Kidney (tissue), 14 donors: Measurements from ENCODE around the gene TANC1. TPM values are rescaled to one million over a fixed set of nuclear protein-coding genes. Genes with fewer than 3 reads are reported as not detected.

ENCODE experiments used
- DNase-seq, 5 donors: peaks; one replicate each; pipeline ENCODE4 v3.0.0-alpha.2; 2013 to 2020
- FAIRE-seq: peaks from 2 replicates; lab custom pipeline; 2012; peaks lifted over from hg19 to GRCh38; lab: Jason Lieb, UNC
- H3K27ac ChIP-seq, 2 donors: one replicate each; pipeline ENCODE4 v1.7.0; 2013; ENCODE audit warnings: low read depth in 2 of 2, low read length in 2 of 2, inconsistent platforms in 1 of 2
- H3K27me3 ChIP-seq: one replicate; pipeline ENCODE4 v1.7.1; 2013; ENCODE audit warnings: low read length, inconsistent platforms; ENCODE audit not compliant: control insufficient read depth, insufficient read depth
- H3K36me3 ChIP-seq, 3 donors: one replicate each; pipeline versions ENCODE4 v1.7.0 to v1.7.1; 2013; ENCODE audit warnings: low read length in 3 of 3, control low read depth in 1 of 3, inconsistent platforms in 1 of 3; ENCODE audit not compliant: insufficient read depth in 3 of 3, control insufficient read depth in 2 of 3
- H3K4me1 ChIP-seq, 3 donors: one replicate each; pipeline versions ENCODE4 v1.7.0 to v1.7.1; 2013; ENCODE audit warnings: low read length in 3 of 3, inconsistent platforms in 1 of 3, low read depth in 1 of 3; ENCODE audit not compliant: control insufficient read depth in 2 of 3, insufficient read depth in 2 of 3
- H3K4me3 ChIP-seq, 3 donors: one replicate each; pipeline versions ENCODE4 v1.7.0 to v1.8.1; 2013; ENCODE audit warnings: low read length in 3 of 3, control low read depth in 1 of 3, inconsistent platforms in 1 of 3
- H3K9ac ChIP-seq, 3 donors: one replicate each; pipeline versions ENCODE4 v1.7.0 to v1.7.1; 2013; ENCODE audit warnings: low read length in 3 of 3, control low read depth in 1 of 3, inconsistent platforms in 1 of 3
- H3K9me3 ChIP-seq, 3 donors: one replicate each; pipeline versions ENCODE4 v1.7.0 to v1.7.1; 2013; ENCODE audit warnings: low read length in 3 of 3, control low read depth in 1 of 3, inconsistent platforms in 1 of 3; ENCODE audit not compliant: control insufficient read depth in 2 of 3, insufficient read depth in 1 of 3
- CTCF ChIP-seq: IDR thresholded peaks from 3 replicates; pipeline ENCODE4 v1.5.1; 2012; ENCODE audit warnings: mild to moderate bottlenecking, moderate library complexity, borderline replicate concordance; ENCODE audit not compliant: insufficient read depth; ENCODE audit errors: extremely low read depth
- intact Hi-C: fragments of 100-400 bp; cut with DNase I; formaldehyde crosslinking; loops from one replicate; pipeline ENCODE4 v1.11.1; 2022
- polyA plus RNA-seq: library from polyadenylated mRNA; stranded (reverse); fragments of 350-450 nt; fragmentation: Illumina TruSeq; extraction: RNeasy Lipid Tissue Mini Kit (QIAGEN cat#74804); gene quantifications from one replicate; pipeline ENCODE4 v1.2.3, GENCODE V29; 2014; ENCODE audit warnings: low read depth, low replicate concordance; ENCODE audit not compliant: insufficient read depth
- total RNA-seq: library from RNA; stranded (reverse); fragmentation: NEBNext Ultra II Directional; extraction: Animal tissue kit (Norgen Biotek cat#: 25700); gene quantifications from one replicate; pipeline ENCODE4 v1.2.1, GENCODE V29; 2021
- donor health status: control.
- donor health status: control.
- donor health status: control.
- donor health status: control.
- donor health status: control.
- donor health status: DM: yes; HTN: yes; CAD: no.
- donor health status: Normal renal cell carcinoma (clear cell type).

Gene TANC1
- total and polyA plus RNA-seq, 2 donors from 2014 or later: 9.2 to 39.0 TPM

DNA sequence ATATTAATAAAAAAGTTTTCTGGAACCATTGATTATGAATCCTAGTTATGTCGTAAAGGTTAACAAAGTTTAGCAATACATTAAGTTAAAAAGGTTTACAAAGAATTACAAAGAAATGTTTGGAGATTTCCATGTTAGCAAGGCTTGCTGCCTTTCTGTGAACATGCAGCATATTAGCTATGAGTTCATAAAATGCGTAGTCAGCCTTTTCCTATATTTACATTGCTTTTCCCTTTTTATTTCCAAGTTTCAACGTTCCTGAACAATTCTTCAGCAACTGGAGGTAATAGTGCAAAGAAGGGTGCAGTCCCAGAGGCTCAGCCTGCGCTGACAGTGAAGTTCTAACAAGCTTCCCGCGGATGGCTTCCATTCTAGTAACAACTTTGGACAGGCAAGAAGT lies 266.4 kb downstream of the TANC1 start:
- no peak overlapping the region for H3K4me3 ChIP-seq
- no peaks in the 10 kb centered on the region for H3K27me3 ChIP-seq
- FAIRE-seq (no peak), DNase-seq (no peak)
- H3K27ac ChIP-seq: no peak overlapping the region
- H3K9me3 ChIP-seq: no peaks in the 10 kb centered on the region
- H3K9ac ChIP-seq: no peak overlapping the region
- H3K4me1 ChIP-seq: no peaks in the 10 kb centered on the region
- peaks cover 0 to 32% (median 12%) of the 10 kb centered on the region in 3 donors for H3K36me3 ChIP-seq
- intact Hi-C loops: no loop called here
- no peak for TF ChIP-seq CTCF

DNA sequence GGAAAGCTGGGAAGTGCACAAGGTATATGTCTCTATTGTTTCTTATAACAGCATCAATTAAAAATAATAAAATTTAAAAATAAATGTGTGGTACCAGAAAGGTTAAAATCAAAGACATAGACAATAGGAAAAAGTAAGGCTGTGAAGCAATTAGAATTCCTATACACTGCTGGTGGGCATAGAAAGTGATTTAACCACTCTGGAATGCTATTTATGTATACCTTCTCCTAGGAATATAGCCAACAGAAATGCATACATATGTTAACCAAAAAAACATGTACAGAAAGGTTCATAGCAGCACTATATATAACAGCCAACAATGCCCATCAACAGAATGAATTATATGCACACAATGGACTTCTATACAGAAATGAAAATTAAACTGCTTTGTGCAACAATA lies 275.1 kb downstream of the TANC1 start:
- H3K36me3 ChIP-seq: peaks cover 5 to 39% (median 16%) of the 10 kb centered on the region in 3 donors

DNA sequence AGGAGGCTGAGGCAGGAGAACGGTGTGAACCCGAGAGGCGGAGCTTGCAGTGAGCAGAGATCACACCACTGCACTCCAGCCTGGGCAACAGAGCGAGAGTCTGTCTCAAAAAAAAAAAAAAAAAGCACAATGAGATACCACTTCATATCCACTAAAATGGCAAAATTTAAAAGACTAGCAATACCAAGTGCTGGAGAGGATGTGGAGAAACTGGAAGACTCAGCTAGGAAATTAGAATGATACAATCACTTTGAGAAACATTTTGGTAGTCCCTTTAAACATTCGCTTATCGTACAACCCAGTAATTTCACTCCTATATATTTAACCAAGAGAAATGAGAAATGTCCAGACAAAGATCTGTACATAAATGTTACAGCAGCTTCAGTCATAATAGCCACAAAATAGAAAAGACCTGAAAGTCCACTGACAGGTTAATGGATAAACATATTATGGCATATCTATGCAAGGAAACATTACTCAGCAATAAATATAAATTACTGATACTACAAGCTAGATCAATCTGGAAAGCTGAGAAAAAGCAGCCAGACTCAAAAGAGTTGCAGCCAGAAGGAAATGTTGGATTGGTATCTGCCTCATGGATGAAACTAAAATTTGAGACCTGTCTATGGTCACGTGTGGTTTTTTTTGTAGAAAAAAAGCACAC lies 278.0 kb downstream of the TANC1 start:
- Histone ChIP-seq H3K36me3 (peaks cover 0 to 21% (median 4%) of the 10 kb centered on the region in 3 donors), H3K27ac (no peak overlapping the region), H3K4me1 (peaks cover 0 to 4% (median 3%) of the 10 kb centered on the region in 3 donors), H3K27me3 (no peaks in the 10 kb centered on the region), H3K9me3 (peaks cover 0 to 8% (median 0%) of the 10 kb centered on the region in 3 donors), H3K4me3 (no peak overlapping the region), H3K9ac (no peak overlapping the region)
- intact Hi-C loops: no loop called here
- FAIRE-seq: no peak
- no peak for TF ChIP-seq CTCF
- no peak for DNase-seq

More for the DNA sequence above, 275.1 kb downstream of the TANC1 start:
- Histone ChIP-seq H3K27me3 (no peaks in the 10 kb centered on the region), H3K9me3 (peaks cover 0 to 8% (median 0%) of the 10 kb centered on the region in 3 donors), H3K4me1 (no peaks in the 10 kb centered on the region), H3K9ac (no peak overlapping the region), H3K27ac (no peak overlapping the region), H3K4me3 (no peak overlapping the region)
- FAIRE-seq (no peak), DNase-seq (no peak)
- no peak for TF ChIP-seq CTCF
- intact Hi-C loops: no loop called here
